ENCODE results near the gene ZNF217. TPM values are rescaled to one million over a fixed set of nuclear protein-coding genes. Genes with fewer than 3 reads are reported as not detected.
"Not testable (repeated sequence)": the region's sequence is repeated elsewhere in the genome, so short reads cannot be mapped to it uniquely, and the experiment has no call there.

Gene ZNF217
- total RNA-seq (30.2 TPM), polyA plus RNA-seq (21.4 TPM)

DNA sequence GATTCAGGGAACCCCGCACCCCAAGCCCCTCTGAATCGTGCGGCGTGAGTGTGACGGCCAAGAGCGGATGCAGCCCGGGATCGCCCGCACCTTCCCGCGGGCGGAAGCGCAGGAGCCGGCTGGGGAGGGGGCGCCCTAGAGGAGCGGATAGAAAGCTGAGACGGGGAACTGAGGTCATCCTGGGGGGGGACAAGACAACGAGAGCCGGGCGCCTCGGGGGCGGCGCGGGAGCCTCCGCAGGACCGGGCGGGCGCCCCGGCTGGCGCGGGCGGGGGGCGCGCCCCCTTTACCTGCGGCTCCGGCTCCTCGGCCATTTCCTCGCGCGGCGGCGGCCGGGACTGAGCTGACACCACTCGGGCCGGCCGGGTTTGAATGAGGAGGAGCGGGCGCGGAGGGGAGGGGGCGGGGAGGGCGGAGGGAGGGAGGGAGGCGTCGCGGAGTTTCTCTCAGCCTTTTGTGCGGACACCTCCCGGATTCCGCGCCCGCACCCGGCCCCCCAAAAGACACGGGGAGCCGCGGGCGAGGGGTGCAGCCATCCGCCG is at the start of gene ZNF217:
Gene ZNF217, minus strand, starts transcription at position 374 of the 542 bp plus-strand sequence. CDS start 11,013 bp downstream, outside the sequence.
- not testable (repeated sequence) for DNase-seq (ENCODE audit: extremely low spot score); H3K36me3 ChIP-seq (ENCODE audit: insufficient read depth); H3K4me1 ChIP-seq (ENCODE audit: insufficient read depth)
- H3K4me3 ChIP-seq (ENCODE audit: low read depth, low read length), result peak within 1 kb of the TSS; percentile 66
- H3K27ac ChIP-seq (ENCODE audit: low read depth), result peak within 1 kb of the TSS; percentile 97
- 3% methylated on average over 64 of the region's 66 CpGs for WGBS

- Histone ChIP-seq H3K4me3 (ENCODE audit: low read depth, low read length) (no peak overlapping the region), H3K27ac (ENCODE audit: low read depth) (peak overlapping the region; percentile 78)
These were observed 49.6 kb upstream of the ZNF217 start for GRCh38 chr20:53643031-53643832.

DNA sequence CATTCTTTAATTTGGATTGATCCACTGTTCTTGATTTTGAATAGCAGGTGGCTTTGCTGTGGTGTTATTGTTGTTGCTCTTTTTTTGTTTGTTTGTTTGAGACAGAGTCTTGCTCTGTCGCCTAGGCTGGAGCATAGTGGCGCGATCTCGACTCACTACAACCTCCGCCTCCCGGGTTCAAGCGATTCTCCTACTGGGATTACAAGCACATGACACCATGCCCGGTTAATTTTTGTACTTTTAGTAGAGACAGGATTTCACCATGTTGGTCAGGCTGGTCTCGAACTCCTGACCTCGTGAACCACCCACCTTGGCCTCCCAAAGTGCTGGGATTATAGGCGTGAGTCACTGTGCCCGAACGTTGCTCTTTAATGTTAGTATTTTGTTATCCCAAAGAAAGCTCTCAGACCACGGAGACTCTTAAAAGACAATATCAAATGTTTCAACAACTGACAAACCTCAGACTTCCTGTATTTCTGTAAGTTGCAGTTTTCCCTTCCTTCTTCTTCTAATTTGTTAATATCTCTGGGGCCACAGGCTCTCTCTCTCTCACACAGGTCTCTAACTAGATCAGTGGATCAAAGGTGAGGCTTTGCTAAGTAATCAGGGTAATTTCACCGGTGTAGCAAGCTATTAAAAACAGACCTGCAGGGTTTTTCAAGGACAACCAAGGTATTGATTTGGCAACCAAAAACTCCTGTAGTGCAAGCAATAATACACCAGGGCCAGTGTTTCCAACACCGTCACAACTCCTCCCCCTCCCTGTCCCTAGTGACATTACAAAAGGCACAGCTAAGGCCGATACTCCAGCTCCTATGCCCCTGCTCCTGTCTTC is 48.8 kb upstream of the ZNF217 start:
- Histone ChIP-seq H3K4me3 (ENCODE audit: low read depth, low read length) (no peak overlapping the region), H3K36me3 (ENCODE audit: insufficient read depth) (no peaks in the 10 kb centered on the region), H3K4me1 (ENCODE audit: insufficient read depth) (no peaks in the 10 kb centered on the region), H3K27ac (ENCODE audit: low read depth) (peak overlapping the region; percentile 78)
- DNase-seq (ENCODE audit: extremely low spot score), result no peak
- WGBS, result 53% methylated on average over 17 of the region's 17 CpGs

More at GRCh38 chr20:53643031-53643832, 49.6 kb upstream of the ZNF217 start:
- 35% methylated on average over 12 of the region's 12 CpGs for WGBS
- Histone ChIP-seq H3K36me3 (ENCODE audit: insufficient read depth) (no peaks in the 10 kb centered on the region), H3K4me1 (ENCODE audit: insufficient read depth) (no peaks in the 10 kb centered on the region)
- DNase-seq (ENCODE audit: extremely low spot score), result no peak

- WGBS, result 84% methylated on average over 6 of the region's 6 CpGs
- no peak for DNase-seq (ENCODE audit: extremely low spot score)
These were observed 46.2 kb upstream of the ZNF217 start for GRCh38 chr20:53639647-53640440.

DNA sequence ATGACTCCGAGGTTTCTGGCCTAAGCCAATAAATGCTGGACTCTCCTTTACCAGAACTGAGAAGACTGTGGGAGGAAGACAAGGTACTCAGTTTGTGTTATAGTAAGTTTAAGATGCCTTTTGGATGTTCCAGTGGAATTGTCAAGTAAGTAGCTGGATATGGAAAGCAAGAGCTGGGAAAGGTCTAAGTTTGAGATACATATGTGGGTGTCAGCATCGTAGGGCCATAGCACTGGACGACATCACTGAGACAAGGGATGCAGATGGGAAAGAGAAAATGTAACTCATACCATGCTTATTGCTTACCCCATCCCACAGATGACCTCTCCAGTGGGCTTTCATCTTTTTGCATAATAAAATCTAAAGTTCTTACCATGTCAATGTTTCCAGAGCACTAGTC is 45.5 kb upstream of the ZNF217 start:
- Histone ChIP-seq H3K36me3 (ENCODE audit: insufficient read depth) (no peaks in the 10 kb centered on the region), H3K4me1 (ENCODE audit: insufficient read depth) (no peaks in the 10 kb centered on the region), H3K4me3 (ENCODE audit: low read depth, low read length) (no peak overlapping the region), H3K27ac (ENCODE audit: low read depth) (no peak overlapping the region)
- WGBS, result 90% methylated on average over 3 of the region's 3 CpGs
- no peak for DNase-seq (ENCODE audit: extremely low spot score)

More at GRCh38 chr20:53639647-53640440, 46.2 kb upstream of the ZNF217 start:
- H3K27ac ChIP-seq (ENCODE audit: low read depth), result no peak overlapping the region
- no peaks in the 10 kb centered on the region for H3K36me3 ChIP-seq (ENCODE audit: insufficient read depth)
- no peaks in the 10 kb centered on the region for H3K4me1 ChIP-seq (ENCODE audit: insufficient read depth)
- H3K4me3 ChIP-seq (ENCODE audit: low read depth, low read length), result no peak overlapping the region

- not testable (repeated sequence) for H3K36me3 ChIP-seq (ENCODE audit: insufficient read depth); H3K4me3 ChIP-seq (ENCODE audit: low read depth, low read length); DNase-seq (ENCODE audit: extremely low spot score); H3K4me1 ChIP-seq (ENCODE audit: insufficient read depth); H3K27ac ChIP-seq (ENCODE audit: low read depth)
- WGBS, result 95% methylated on average over 9 of the region's 9 CpGs
These were observed 43.7 kb upstream of the ZNF217 start for GRCh38 chr20:53637310-53637709.

DNA sequence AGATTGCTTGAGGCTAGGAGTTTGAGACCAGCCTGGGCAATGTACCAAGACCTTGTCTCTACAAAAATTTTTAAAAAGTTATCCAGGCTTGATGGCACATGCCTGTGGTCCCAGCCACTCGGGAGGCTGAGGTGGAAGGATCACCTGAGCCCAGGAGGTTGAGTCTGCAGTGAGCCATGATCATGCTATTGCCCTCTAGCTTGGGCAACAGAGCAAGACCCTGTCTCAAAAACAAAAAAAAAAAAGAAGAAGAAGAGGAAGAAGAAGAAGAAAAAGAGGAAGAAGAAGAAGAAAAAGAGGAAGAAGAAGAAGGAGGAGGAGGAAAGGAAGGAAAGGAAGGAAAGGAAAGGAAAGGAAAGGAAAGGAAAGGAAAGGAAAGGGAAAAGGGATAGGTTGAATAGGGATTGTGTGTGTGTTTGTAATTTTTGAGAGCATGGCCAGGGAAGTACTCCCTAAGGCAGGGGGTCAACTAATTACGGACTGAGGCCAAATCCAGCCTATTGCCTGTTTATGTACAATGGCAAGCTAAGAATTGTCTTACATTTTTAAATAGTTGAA is 43.0 kb upstream of the ZNF217 start:
- H3K4me3 ChIP-seq (ENCODE audit: low read depth, low read length), result no peak overlapping the region
- H3K36me3 ChIP-seq (ENCODE audit: insufficient read depth), result no peaks in the 10 kb centered on the region
- H3K27ac ChIP-seq (ENCODE audit: low read depth), result no peak overlapping the region
- WGBS, result 75% methylated on average over 2 of the region's 2 CpGs
- no peaks in the 10 kb centered on the region for H3K4me1 ChIP-seq (ENCODE audit: insufficient read depth)
- DNase-seq (ENCODE audit: extremely low spot score), result no peak

GRCh38 chr20:53635221-53635620 is 41.6 kb upstream of the ZNF217 start:
- Histone ChIP-seq H3K36me3 (ENCODE audit: insufficient read depth) (no peaks in the 10 kb centered on the region), H3K4me3 (ENCODE audit: low read depth, low read length) (no peak overlapping the region), H3K27ac (ENCODE audit: low read depth) (no peak overlapping the region), H3K4me1 (ENCODE audit: insufficient read depth) (no peaks in the 10 kb centered on the region)
- WGBS, result 87% methylated on average over 5 of the region's 5 CpGs
- DNase-seq (ENCODE audit: extremely low spot score), result no peak

GRCh38 chr20:53631909-53632662 is 38.4 kb upstream of the ZNF217 start:
- Histone ChIP-seq H3K36me3 (ENCODE audit: insufficient read depth) (no peaks in the 10 kb centered on the region), H3K4me3 (ENCODE audit: low read depth, low read length) (no peak overlapping the region), H3K27ac (ENCODE audit: low read depth) (no peak overlapping the region), H3K4me1 (ENCODE audit: insufficient read depth) (no peaks in the 10 kb centered on the region)
- DNase-seq (ENCODE audit: extremely low spot score), result no peak
- WGBS, result 89% methylated on average over 12 of the region's 12 CpGs

DNA sequence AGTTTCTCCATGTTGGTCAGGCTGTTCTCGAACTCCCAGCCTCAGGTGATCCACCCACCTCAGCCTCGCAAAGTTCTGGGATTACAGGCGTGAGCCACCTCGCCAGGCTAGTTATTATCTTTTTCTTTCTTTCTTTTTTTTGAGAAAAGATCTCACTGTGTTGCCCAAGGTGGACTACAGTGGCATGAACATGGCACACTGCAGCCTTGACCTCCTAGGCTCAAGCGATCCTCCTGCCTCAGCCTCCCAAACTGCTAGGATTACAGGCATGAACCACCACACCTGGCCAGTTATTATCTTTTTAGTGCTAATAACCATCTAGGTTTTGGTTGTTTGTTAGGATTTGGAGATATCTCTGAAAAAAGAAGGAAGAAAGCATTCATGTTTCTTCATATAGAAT is 35.8 kb upstream of the ZNF217 start:
- DNase-seq (ENCODE audit: extremely low spot score), result no peak
- Histone ChIP-seq H3K36me3 (ENCODE audit: insufficient read depth) (no peaks in the 10 kb centered on the region), H3K4me3 (ENCODE audit: low read depth, low read length) (no peak overlapping the region), H3K27ac (ENCODE audit: low read depth) (no peak overlapping the region), H3K4me1 (ENCODE audit: insufficient read depth) (no peaks in the 10 kb centered on the region)
- WGBS, result 77% methylated on average over 5 of the region's 5 CpGs

DNA sequence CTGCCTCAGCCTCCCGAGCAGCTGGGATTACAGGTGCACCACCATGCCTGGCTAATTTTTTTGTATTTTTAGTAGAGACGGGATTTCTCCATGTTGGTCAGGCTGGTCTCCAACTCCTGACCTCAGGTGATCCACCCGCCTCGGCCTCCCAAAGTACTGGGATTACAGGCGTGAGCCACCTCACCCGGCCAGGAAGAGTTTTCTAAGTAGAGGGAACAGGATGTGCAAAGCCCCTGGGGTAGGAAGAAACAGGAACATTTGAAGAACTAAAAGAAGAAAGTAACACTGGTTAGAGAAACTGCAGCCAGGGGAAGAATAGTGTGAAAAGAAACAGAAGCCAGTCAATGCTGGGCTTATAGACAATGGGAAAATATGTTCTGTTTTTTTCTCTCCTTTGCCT is 35.1 kb upstream of the ZNF217 start:
- not testable (repeated sequence) for H3K4me3 ChIP-seq (ENCODE audit: low read depth, low read length); H3K27ac ChIP-seq (ENCODE audit: low read depth); DNase-seq (ENCODE audit: extremely low spot score); H3K36me3 ChIP-seq (ENCODE audit: insufficient read depth); H3K4me1 ChIP-seq (ENCODE audit: insufficient read depth)
- 94% methylated on average over 6 of the region's 6 CpGs for WGBS

DNA sequence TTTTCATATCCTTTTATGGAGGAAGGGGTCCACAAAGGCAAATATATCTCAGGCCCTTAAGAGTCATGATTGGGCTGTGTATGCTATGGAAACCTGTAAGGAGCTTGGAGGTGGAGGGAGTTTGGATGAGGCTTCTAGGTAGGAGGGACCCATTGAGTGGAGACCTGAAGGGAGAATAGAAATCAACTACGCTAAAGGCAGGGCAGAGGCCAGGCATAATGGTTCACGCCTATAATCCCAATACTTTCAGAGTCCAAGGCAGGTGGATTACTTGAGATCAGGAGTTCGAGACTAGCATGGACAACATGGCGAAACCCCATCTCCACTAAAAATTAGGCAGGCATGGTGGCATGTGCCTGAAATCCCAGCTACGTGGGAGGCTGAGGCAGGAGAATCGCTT is 34.4 kb upstream of the ZNF217 start:
- DNase-seq (ENCODE audit: extremely low spot score), result no peak
- Histone ChIP-seq H3K36me3 (ENCODE audit: insufficient read depth) (no peaks in the 10 kb centered on the region), H3K27ac (ENCODE audit: low read depth) (no peak overlapping the region), H3K4me1 (ENCODE audit: insufficient read depth) (no peaks in the 10 kb centered on the region), H3K4me3 (ENCODE audit: low read depth, low read length) (no peak overlapping the region)
- 95% methylated on average over 6 of the region's 6 CpGs for WGBS

Data from urinary bladder (tissue), 4 donors.